H1 (cell line): Measurements from ENCODE around the gene VPS13A. TPM values are rescaled to one million over a fixed set of nuclear protein-coding genes. Genes with fewer than 3 reads are reported as not detected.

Experiments used
- BACH1 ChIP-seq: IDR thresholded peaks from 2 replicates; pipeline ENCODE4 v1.6.1; 2012; ENCODE audit warnings: low read length, improper control_type of control experiment
- TCF12 ChIP-seq: IDR thresholded peaks from 2 replicates; pipeline ENCODE4 v1.6.1; 2011; ENCODE audit warnings: low read depth, mild to moderate bottlenecking, low read length
- polyA plus RNA-seq, 7 experiments: library from polyadenylated mRNA; depleted of rRNA in 3 of 7; stranded (reverse) in 5 of 7; unstranded in 2 of 7; fragments of >200 nt in 5 of 7; fragments of 200-250 nt in 2 of 7; gene quantifications; 1 replicate in 5 of 7; 2 replicates in 1 of 7; 4 replicates in 1 of 7; pipeline versions ENCODE4 v1.2.1 to v1.2.3, GENCODE V29; 2011 to 2013; ENCODE audit warnings: missing spikeins in 2 of 7, mixed read lengths in 2 of 7
- total RNA-seq: library from RNA; stranded (reverse); fragmentation: NEBNext Ultra II Directional; extraction: Animal tissue kit (Norgen Biotek cat#: 25700); gene quantifications from 2 replicates; pipeline ENCODE4 v1.2.1, GENCODE V29; 2021

Gene VPS13A
- total and polyA plus RNA-seq, 2 of the 8 experiments (the other 6 are each of a cell fraction or from before 2014, with no cell fraction given): 6.0 to 36.5 TPM

DNA sequence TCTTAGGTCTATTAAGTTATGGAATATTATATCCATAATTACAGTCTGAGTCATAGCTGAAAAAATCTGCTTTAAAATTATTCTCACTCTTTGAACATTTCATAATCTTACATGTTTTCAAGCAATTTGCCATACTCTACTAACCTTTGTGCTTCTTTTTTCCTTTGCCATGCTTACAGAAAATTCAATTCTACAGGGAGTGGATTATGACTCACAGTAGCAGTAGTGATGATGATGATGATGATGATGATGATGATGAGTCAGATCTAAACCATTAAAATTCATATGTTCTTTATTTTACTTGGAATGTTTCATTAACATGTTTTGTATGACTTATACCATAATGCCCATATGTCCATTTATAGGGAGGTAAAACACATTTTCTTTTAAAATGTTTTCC is 207.1 kb downstream of the VPS13A start (continued):
- TF ChIP-seq TCF12 (no peak), BACH1 (no peak)
